PFSK-1 (cell line): ENCODE data around the gene CENPC. TPM values are rescaled to one million over a fixed set of nuclear protein-coding genes. Genes with fewer than 3 reads are reported as not detected.
A peak's percentile ranks its signal among the peaks of the same experiment; 100 is the strongest.

Source experiments
- FOXP2 ChIP-seq: optimal IDR thresholded peaks from 2 replicates; pipeline ENCODE3; 2011; ENCODE audit warnings: borderline replicate concordance, control low read depth, inconsistent platforms; ENCODE audit not compliant: insufficient read depth; ENCODE audit errors: extremely low read length, extremely low read depth
- POLR2AphosphoS5 ChIP-seq: IDR thresholded peaks from 2 replicates; pipeline ENCODE4 v1.6.1; 2012; ENCODE audit warnings: low read depth, mild to moderate bottlenecking, control low read depth, low read length, moderate library complexity
- REST ChIP-seq, 2 experiments: IDR thresholded peaks; 2 replicates each; pipeline versions ENCODE4 v1.6.1 to v1.8.0; 2011 to 2012; ENCODE audit warnings: low read depth in 2 of 2, low read length in 2 of 2, control low read depth in 1 of 2, inconsistent platforms in 1 of 2, mild to moderate bottlenecking in 1 of 2, moderate library complexity in 1 of 2; ENCODE audit not compliant: insufficient read depth in 1 of 2
- SIN3A ChIP-seq: IDR thresholded peaks from 2 replicates; pipeline ENCODE4 v1.6.1; 2012; ENCODE audit warnings: mild to moderate bottlenecking, low read length, moderate library complexity, borderline replicate concordance; ENCODE audit not compliant: insufficient read depth
- TAF1 ChIP-seq: IDR thresholded peaks from 2 replicates; pipeline ENCODE4 v1.6.1; 2012; ENCODE audit warnings: low read length, control low read depth, borderline replicate concordance; ENCODE audit not compliant: insufficient read depth
- polyA plus RNA-seq: library from polyadenylated mRNA; unstranded; fragments of >200 nt; gene quantifications from one replicate; pipeline ENCODE4 v1.2.1, GENCODE V29; 2012; ENCODE audit warnings: low read depth, missing spikeins; ENCODE audit not compliant: insufficient read length

The CENPC gene
- polyA plus RNA-seq, result 2.0 TPM

GRCh38 chr4:67545199-67546003, at the start of gene CENPC:
Gene CENPC (minus strand): TSS chr4:67545503. CDS start chr4:67545355, 148 bp downstream.
- peak in 1 of 2 experiments; percentile 65; a peak in 1 of 4 replicates for TF ChIP-seq REST (IDR thresholded peaks at IDR 0.05; ENCODE audit: insufficient read depth in 1 of 2, low read depth in 2 of 2, low read length in 2 of 2)
- TF ChIP-seq TAF1, result peak; percentile 93; the same call in 1 of the 2 replicates
- 0 out of 2 replicates have a peak, but pooled peaks have one; percentile 37 for TF ChIP-seq SIN3A
- TF ChIP-seq FOXP2, result peak; percentile 92
- TF ChIP-seq POLR2AphosphoS5, result peak; percentile 96

- TF ChIP-seq POLR2AphosphoS5, result no peak
- TF ChIP-seq FOXP2, result no peak
- TF ChIP-seq SIN3A, result no peak
- TF ChIP-seq REST (IDR thresholded peaks at IDR 0.05; ENCODE audit: insufficient read depth in 1 of 2, low read depth in 2 of 2, low read length in 2 of 2), result no peak
- TF ChIP-seq TAF1, result no peak
Observed at GRCh38 chr4:67593741-67594175, 48.5 kb upstream of the CENPC start.

- no peak for TF ChIP-seq FOXP2
- TF ChIP-seq POLR2AphosphoS5, result no peak
- TF ChIP-seq SIN3A, result no peak
- TF ChIP-seq REST (IDR thresholded peaks at IDR 0.05; ENCODE audit: insufficient read depth in 1 of 2, low read depth in 2 of 2, low read length in 2 of 2), result no peak
- no peak for TF ChIP-seq TAF1
Observed at GRCh38 chr4:67587156-67587555, 41.9 kb upstream of the CENPC start.

GRCh38 chr4:67584496-67584895, 39.2 kb upstream of the CENPC start:
- TF ChIP-seq POLR2AphosphoS5 (no peak), SIN3A (no peak), FOXP2 (no peak), TAF1 (no peak), REST (IDR thresholded peaks at IDR 0.05; ENCODE audit: insufficient read depth in 1 of 2, low read depth in 2 of 2, low read length in 2 of 2) (no peak)
